DOHH2 (cell line): ENCODE results near the gene TXNRD2.

Experiments
- CTCF ChIP-seq: fragments of 200-600 bp; sonication (generic); IDR thresholded peaks from one replicate; pipeline ENCODE4 v1.5.1; 2014; ENCODE audit warnings: antibody characterized with exemption, mild to moderate bottlenecking, low read depth, low read length; ENCODE audit not compliant: poor library complexity, severe bottlenecking
- EZH2phosphoT487 ChIP-seq: fragments of 200-600 bp; sonication (generic); IDR thresholded peaks from 2 replicates; pipeline ENCODE4 v1.6.1; 2017; ENCODE audit warnings: borderline replicate concordance, mild to moderate bottlenecking, antibody characterized with exemption, low read length, moderate library complexity, mixed read lengths

GRCh38 chr22:19872779-19873137 is 68.9 kb downstream of the TXNRD2 start:
- TF ChIP-seq CTCF, result no peak
- TF ChIP-seq EZH2phosphoT487, result no peak
